Measurements from ENCODE around the gene LCNL1. TPM values are rescaled to one million over a fixed set of nuclear protein-coding genes. Genes with fewer than 3 reads are reported as not detected.

The LCNL1 gene
- total and polyA plus RNA-seq, 7 donors = 0.14 to 1.1 (median 0.49) TPM; not detected in 2

- Histone ChIP-seq H3K27me3 (no peaks in the 10 kb centered on the region), H3K4me1 (peaks cover 0 to 19% (median 15%) of the 10 kb centered on the region in 4 donors), H3K27ac (no peak within 1 kb of the TSS), H3K9me3 (no peaks in the 10 kb centered on the region), H3K36me3 (no peaks in the 10 kb centered on the region), H3K4me3 (no peak within 1 kb of the TSS)
- no peak for DNase-seq
- TF ChIP-seq POLR2AphosphoS5 (IDR thresholded peaks at IDR 0.05) = no peak
- TF ChIP-seq CTCF (IDR thresholded peaks at IDR 0.05) = no peak
- TF ChIP-seq POLR2A (IDR thresholded peaks at IDR 0.05) = no peak
- no peak for TF ChIP-seq EP300 (IDR thresholded peaks at IDR 0.05)
- WGBS, 2 donors = 74% methylated on average over 14 of the region's 14 CpGs
- intact Hi-C loops (cut with DNase I) = no loop called here
Observed at GRCh38 chr9:136951541-136952320, 31.1 kb upstream of the LCNL1 start, which contains the start of gene LCN12. Gene LCN12, plus strand, starts transcription at chr9:136952273. Its CDS starts 55 bp downstream, at chr9:136952328.

- TF ChIP-seq CTCF (IDR thresholded peaks at IDR 0.05) (no peak), POLR2A (IDR thresholded peaks at IDR 0.05) (no peak), EP300 (IDR thresholded peaks at IDR 0.05) (no peak), POLR2AphosphoS5 (IDR thresholded peaks at IDR 0.05) (no peak)
- Histone ChIP-seq H3K36me3 (no peaks in the 10 kb centered on the region), H3K27ac (no peak overlapping the region), H3K4me1 (peaks cover 0 to 19% (median 15%) of the 10 kb centered on the region in 4 donors), H3K9me3 (no peaks in the 10 kb centered on the region), H3K27me3 (no peaks in the 10 kb centered on the region), H3K4me3 (no peak overlapping the region)
- intact Hi-C loops (cut with DNase I) = no loop called here
- WGBS, 2 donors = 76 to 78% methylated on average over 15 of the region's 15 CpGs
- DNase-seq = no peak
Observed at GRCh38 chr9:136952321-136952850, 30.4 kb upstream of the LCNL1 start.

- intact Hi-C loops (cut with DNase I) = no loop called here
- no peak for DNase-seq
- Histone ChIP-seq H3K36me3 (no peaks in the 10 kb centered on the region), H3K27ac (no peak overlapping the region), H3K4me1 (peaks cover 0 to 19% (median 15%) of the 10 kb centered on the region in 4 donors), H3K9me3 (no peaks in the 10 kb centered on the region), H3K4me3 (no peak overlapping the region), H3K27me3 (no peaks in the 10 kb centered on the region)
- 93% methylated on average over 44 of the region's 44 CpGs for WGBS, 2 donors
- TF ChIP-seq CTCF (IDR thresholded peaks at IDR 0.05) (no peak), POLR2AphosphoS5 (IDR thresholded peaks at IDR 0.05) (no peak), EP300 (IDR thresholded peaks at IDR 0.05) (no peak), POLR2A (IDR thresholded peaks at IDR 0.05) (no peak)
Observed at GRCh38 chr9:136952876-136953770, 29.7 kb upstream of the LCNL1 start.

GRCh38 chr9:136953771-136954269, 29.0 kb upstream of the LCNL1 start:
- H3K4me3 ChIP-seq = no peak overlapping the region
- no peaks in the 10 kb centered on the region for H3K9me3 ChIP-seq
- TF ChIP-seq EP300 (IDR thresholded peaks at IDR 0.05) = no peak
- no peak for TF ChIP-seq CTCF (IDR thresholded peaks at IDR 0.05)
- TF ChIP-seq POLR2A (IDR thresholded peaks at IDR 0.05) = no peak
- TF ChIP-seq POLR2AphosphoS5 (IDR thresholded peaks at IDR 0.05) = no peak
- H3K27me3 ChIP-seq = no peaks in the 10 kb centered on the region
- peaks cover 0 to 19% (median 15%) of the 10 kb centered on the region in 4 donors for H3K4me1 ChIP-seq
- H3K36me3 ChIP-seq = no peaks in the 10 kb centered on the region
- WGBS, 2 donors = 87 to 89% methylated on average over 19 of the region's 19 CpGs
- intact Hi-C loops (cut with DNase I) = no loop called here
- no peak overlapping the region for H3K27ac ChIP-seq
- DNase-seq = no peak

All from sigmoid colon (tissue), 7 donors.